Activated T-helper 2 cell treated with anti-CD3 and anti-CD28 coated beads, Interferon-gamma antibody, Interleukin-2, Interleukin-4, amounts not matched to agents 10 μg/mL and 5 μg/mL and 100 μg/mL, durations not matched to agents 14 hours and 24 hours and 36 hours (primary cell): ENCODE data around the gene DNAH17. TPM values are rescaled to one million over a fixed set of nuclear protein-coding genes. Genes with fewer than 3 reads are reported as not detected.
A peak's percentile ranks its signal among the peaks of the same experiment; 100 is the strongest.

Source experiments
- DNase-seq: peaks from one replicate; pipeline ENCODE4 v3.0.0; 2021; ENCODE audit warnings: low spot score
- H3K27ac Mint-ChIP-seq: one replicate; pipeline ENCODE4 v1.8.0; 2021; ENCODE audit warnings: mixed read lengths
- H3K27me3 Mint-ChIP-seq: one replicate; pipeline ENCODE4 v1.8.0; 2021; ENCODE audit warnings: low read depth, mixed read lengths
- H3K36me3 Mint-ChIP-seq: one replicate; pipeline ENCODE4 v1.8.0; 2021; ENCODE audit warnings: low read depth, mixed read lengths
- H3K4me1 Mint-ChIP-seq: one replicate; pipeline ENCODE4 v1.8.0; 2021; ENCODE audit warnings: low read depth, mixed read lengths
- H3K4me3 Mint-ChIP-seq: one replicate; pipeline ENCODE4 v1.8.0; 2021; ENCODE audit warnings: low read depth, mild to moderate bottlenecking, moderate library complexity, mixed read lengths
- H3K9me3 Mint-ChIP-seq: one replicate; pipeline ENCODE4 v1.8.0; 2021; ENCODE audit warnings: mixed read lengths
- intact Hi-C: fragments of 100-400 bp; cut with micrococcal nuclease; formaldehyde crosslinking; loops from one replicate; pipeline ENCODE4 v1.15.1; 2023
- total RNA-seq: library from RNA; stranded (reverse); gene quantifications from 2 replicates; pipeline ENCODE4 v1.2.3, GENCODE V29; 2022

DNAH17 gene
- total RNA-seq, 1 donor from 2014 or later: 0.30 TPM

GRCh38 chr17:78421084-78421533 lies 156.1 kb downstream of the DNAH17 start:
- H3K27me3 Mint-ChIP-seq: no peaks in the 10 kb centered on the region
- intact Hi-C loops: loop anchor here (5.0 kb wide), 1 partner anchor 134 kb away; no protein-coding TSS in a partner anchor
- peaks cover 61% of the 10 kb centered on the region for H3K36me3 Mint-ChIP-seq
- peaks cover 24% of the 10 kb centered on the region for H3K4me1 Mint-ChIP-seq
- DNase-seq: no peak
- H3K9me3 Mint-ChIP-seq: no peaks in the 10 kb centered on the region
- H3K27ac Mint-ChIP-seq: peak overlapping the region; percentile 70
- no peak overlapping the region for H3K4me3 Mint-ChIP-seq

- Mint-ChIP-seq H3K4me1 (peaks cover 30% of the 10 kb centered on the region), H3K27ac (peak overlapping the region; percentile 70), H3K36me3 (peaks cover 66% of the 10 kb centered on the region), H3K4me3 (no peak overlapping the region), H3K27me3 (no peaks in the 10 kb centered on the region), H3K9me3 (no peaks in the 10 kb centered on the region)
- no peak for DNase-seq
- intact Hi-C loops: loop anchor here (5.0 kb wide), 1 partner anchor 133 kb away; no protein-coding TSS in a partner anchor
Observed at GRCh38 chr17:78419970-78420815, 157.0 kb downstream of the DNAH17 start.

GRCh38 chr17:78418326-78419026 lies 158.7 kb downstream of the DNAH17 start:
- H3K4me1 Mint-ChIP-seq: peaks cover 48% of the 10 kb centered on the region
- DNase-seq: no peak
- H3K27ac Mint-ChIP-seq: no peak overlapping the region
- peaks cover 66% of the 10 kb centered on the region for H3K36me3 Mint-ChIP-seq
- no peaks in the 10 kb centered on the region for H3K27me3 Mint-ChIP-seq
- no peak overlapping the region for H3K4me3 Mint-ChIP-seq
- intact Hi-C loops: no loop called here
- no peaks in the 10 kb centered on the region for H3K9me3 Mint-ChIP-seq

GRCh38 chr17:78417531-78417909 lies 159.7 kb downstream of the DNAH17 start:
- no peak for DNase-seq
- Mint-ChIP-seq H3K4me1 (peaks cover 57% of the 10 kb centered on the region), H3K36me3 (peaks cover 71% of the 10 kb centered on the region), H3K27ac (peak overlapping the region; percentile 3), H3K27me3 (no peaks in the 10 kb centered on the region), H3K4me3 (no peak overlapping the region), H3K9me3 (no peaks in the 10 kb centered on the region)
- intact Hi-C loops: no loop called here

- Mint-ChIP-seq H3K36me3 (peaks cover 71% of the 10 kb centered on the region), H3K27me3 (no peaks in the 10 kb centered on the region), H3K4me1 (peaks cover 61% of the 10 kb centered on the region), H3K27ac (peak overlapping the region; percentile 53), H3K9me3 (no peaks in the 10 kb centered on the region), H3K4me3 (no peak overlapping the region)
- no peak for DNase-seq
- intact Hi-C loops: no loop called here
Observed at GRCh38 chr17:78416791-78417530, 160.2 kb downstream of the DNAH17 start.

GRCh38 chr17:78415821-78416711 lies 161.1 kb downstream of the DNAH17 start:
- Mint-ChIP-seq H3K4me1 (peaks cover 58% of the 10 kb centered on the region), H3K27me3 (no peaks in the 10 kb centered on the region), H3K9me3 (no peaks in the 10 kb centered on the region), H3K36me3 (peaks cover 62% of the 10 kb centered on the region), H3K4me3 (no peak overlapping the region), H3K27ac (peak overlapping the region; percentile 96)
- no peak for DNase-seq
- intact Hi-C loops: no loop called here

- Mint-ChIP-seq H3K27ac (peak overlapping the region; percentile 96), H3K9me3 (no peaks in the 10 kb centered on the region), H3K36me3 (peaks cover 52% of the 10 kb centered on the region), H3K4me3 (peak overlapping the region; percentile 56), H3K4me1 (peaks cover 57% of the 10 kb centered on the region), H3K27me3 (no peaks in the 10 kb centered on the region)
- peak; percentile 44 for DNase-seq
- intact Hi-C loops: no loop called here
Observed at GRCh38 chr17:78414178-78415162, 162.7 kb downstream of the DNAH17 start.

- Mint-ChIP-seq H3K36me3 (peaks cover 47% of the 10 kb centered on the region), H3K4me1 (peaks cover 62% of the 10 kb centered on the region), H3K27me3 (no peaks in the 10 kb centered on the region), H3K27ac (peak overlapping the region; percentile 96), H3K9me3 (no peaks in the 10 kb centered on the region), H3K4me3 (peak overlapping the region; percentile 22)
- peak; percentile 24 for DNase-seq
- intact Hi-C loops: no loop called here
Observed at GRCh38 chr17:78412403-78412802, 164.8 kb downstream of the DNAH17 start.

- intact Hi-C loops: no loop called here
- no peak for DNase-seq
- Mint-ChIP-seq H3K4me1 (peaks cover 54% of the 10 kb centered on the region), H3K27ac (peak overlapping the region; percentile 83), H3K4me3 (no peak overlapping the region), H3K27me3 (no peaks in the 10 kb centered on the region), H3K9me3 (no peaks in the 10 kb centered on the region), H3K36me3 (peaks cover 43% of the 10 kb centered on the region)
Observed at GRCh38 chr17:78411241-78411857, 165.8 kb downstream of the DNAH17 start.

GRCh38 chr17:78409191-78409928 lies 167.8 kb downstream of the DNAH17 start:
- H3K4me1 Mint-ChIP-seq: peaks cover 41% of the 10 kb centered on the region

More at GRCh38 chr17:78409191-78409928, 167.8 kb downstream of the DNAH17 start:
- intact Hi-C loops: no loop called here
- H3K4me3 Mint-ChIP-seq: no peak overlapping the region
- DNase-seq: no peak
- peak overlapping the region; percentile 54 for H3K27ac Mint-ChIP-seq
- H3K9me3 Mint-ChIP-seq: no peaks in the 10 kb centered on the region
- H3K27me3 Mint-ChIP-seq: no peaks in the 10 kb centered on the region
- peaks cover 41% of the 10 kb centered on the region for H3K36me3 Mint-ChIP-seq
